ENCODE results near the gene SUMO4. TPM values are rescaled to one million over a fixed set of nuclear protein-coding genes. Genes with fewer than 3 reads are reported as not detected.

SUMO4 gene
- total RNA-seq, 1 donor from 2014 or later: 1.6 TPM

- Histone ChIP-seq H3K36me3 (ENCODE audit: insufficient read depth, low read length) (no peaks in the 10 kb centered on the region), H3K79me2 (ENCODE audit: insufficient read depth, low read length) (no peaks in the 10 kb centered on the region), H3K4me3 (ENCODE audit: insufficient read depth, low read depth, low read length) (no peak overlapping the region), H3K27ac (ENCODE audit: low read depth, low read length) (no peak overlapping the region), H4K20me1 (ENCODE audit: insufficient read depth, low read length) (no peaks in the 10 kb centered on the region), H3K27me3 (ENCODE audit: insufficient read depth, low read length) (no peaks in the 10 kb centered on the region), H3K4me1 (ENCODE audit: insufficient read depth, low read length) (peaks cover 6% of the 10 kb centered on the region), H3K4me2 (ENCODE audit: low read length) (no peak overlapping the region), H2AFZ (ENCODE audit: low read depth, low read length) (no peak overlapping the region), H3K9ac (ENCODE audit: low read length) (no peak overlapping the region), H3K9me3 (ENCODE audit: insufficient read depth, low read depth, low read length) (no peaks in the 10 kb centered on the region)
- Mint-ChIP-seq H3K9me3 (ENCODE audit: unreplicated experiment) (no peaks in the 10 kb centered on the region), H3K27me3 (ENCODE audit: low read depth, unreplicated experiment) (peaks cover 7% of the 10 kb centered on the region), H3K4me1 (ENCODE audit: low read depth, unreplicated experiment) (peaks cover 11% of the 10 kb centered on the region), H3K36me3 (ENCODE audit: low read depth, unreplicated experiment) (peaks cover 2% of the 10 kb centered on the region), H3K27ac (ENCODE audit: unreplicated experiment) (no peak overlapping the region), H3K4me3 (ENCODE audit: unreplicated experiment) (no peak overlapping the region)
- no peak for TF ChIP-seq EZH2 (IDR thresholded peaks at IDR 0.05; ENCODE audit: insufficient read depth, low read length)
- no peak for TF ChIP-seq CTCF (IDR thresholded peaks at IDR 0.05; ENCODE audit: insufficient read depth, low read depth, low read length)
- FAIRE-seq: no peak
- no peak for DNase-seq (ENCODE audit: low read depth)
Measured at GRCh38 chr6:149435919-149436586, 36.0 kb downstream of the SUMO4 start.

GRCh38 chr6:149436647-149437046, 36.6 kb downstream of the SUMO4 start:
- H2AFZ ChIP-seq (ENCODE audit: low read depth, low read length): no peak overlapping the region
- peaks cover 2% of the 10 kb centered on the region for H3K36me3 Mint-ChIP-seq (ENCODE audit: low read depth, unreplicated experiment)
- no peaks in the 10 kb centered on the region for H4K20me1 ChIP-seq (ENCODE audit: insufficient read depth, low read length)
- H3K27me3 Mint-ChIP-seq (ENCODE audit: low read depth, unreplicated experiment): peaks cover 9% of the 10 kb centered on the region
- no peaks in the 10 kb centered on the region for H3K27me3 ChIP-seq (ENCODE audit: insufficient read depth, low read length)
- H3K9me3 Mint-ChIP-seq (ENCODE audit: unreplicated experiment): peaks cover 2% of the 10 kb centered on the region
- FAIRE-seq (no peak), DNase-seq (ENCODE audit: low read depth) (no peak)
- H3K27ac ChIP-seq (ENCODE audit: low read depth, low read length): no peak overlapping the region
- no peaks in the 10 kb centered on the region for H3K36me3 ChIP-seq (ENCODE audit: insufficient read depth, low read length)
- no peak overlapping the region for H3K9ac ChIP-seq (ENCODE audit: low read length)
- peaks cover 16% of the 10 kb centered on the region for H3K4me1 Mint-ChIP-seq (ENCODE audit: low read depth, unreplicated experiment)
- no peak overlapping the region for H3K4me3 ChIP-seq (ENCODE audit: insufficient read depth, low read depth, low read length)
- TF ChIP-seq CTCF (IDR thresholded peaks at IDR 0.05; ENCODE audit: insufficient read depth, low read depth, low read length) (no peak), EZH2 (IDR thresholded peaks at IDR 0.05; ENCODE audit: insufficient read depth, low read length) (no peak)
- H3K9me3 ChIP-seq (ENCODE audit: insufficient read depth, low read depth, low read length): no peaks in the 10 kb centered on the region
- H3K4me2 ChIP-seq (ENCODE audit: low read length): no peak overlapping the region
- H3K4me3 Mint-ChIP-seq (ENCODE audit: unreplicated experiment): no peak overlapping the region
- no peaks in the 10 kb centered on the region for H3K79me2 ChIP-seq (ENCODE audit: insufficient read depth, low read length)
- peaks cover 6% of the 10 kb centered on the region for H3K4me1 ChIP-seq (ENCODE audit: insufficient read depth, low read length)
- no peak overlapping the region for H3K27ac Mint-ChIP-seq (ENCODE audit: unreplicated experiment)

- no peak for DNase-seq (ENCODE audit: low read depth)
- Mint-ChIP-seq H3K27ac (ENCODE audit: unreplicated experiment) (no peak overlapping the region), H3K27me3 (ENCODE audit: low read depth, unreplicated experiment) (peaks cover 9% of the 10 kb centered on the region), H3K36me3 (ENCODE audit: low read depth, unreplicated experiment) (peaks cover 2% of the 10 kb centered on the region), H3K9me3 (ENCODE audit: unreplicated experiment) (peaks cover 2% of the 10 kb centered on the region), H3K4me1 (ENCODE audit: low read depth, unreplicated experiment) (peaks cover 14% of the 10 kb centered on the region), H3K4me3 (ENCODE audit: unreplicated experiment) (no peak overlapping the region)
- FAIRE-seq: no peak
- Histone ChIP-seq H3K36me3 (ENCODE audit: insufficient read depth, low read length) (no peaks in the 10 kb centered on the region), H3K79me2 (ENCODE audit: insufficient read depth, low read length) (no peaks in the 10 kb centered on the region), H3K9me3 (ENCODE audit: insufficient read depth, low read depth, low read length) (no peaks in the 10 kb centered on the region), H3K27ac (ENCODE audit: low read depth, low read length) (no peak overlapping the region), H3K4me2 (ENCODE audit: low read length) (no peak overlapping the region), H2AFZ (ENCODE audit: low read depth, low read length) (no peak overlapping the region), H3K4me3 (ENCODE audit: insufficient read depth, low read depth, low read length) (no peak overlapping the region), H3K4me1 (ENCODE audit: insufficient read depth, low read length) (peaks cover 1% of the 10 kb centered on the region), H4K20me1 (ENCODE audit: insufficient read depth, low read length) (no peaks in the 10 kb centered on the region), H3K9ac (ENCODE audit: low read length) (no peak overlapping the region), H3K27me3 (ENCODE audit: insufficient read depth, low read length) (no peaks in the 10 kb centered on the region)
- TF ChIP-seq EZH2 (IDR thresholded peaks at IDR 0.05; ENCODE audit: insufficient read depth, low read length) (no peak), CTCF (IDR thresholded peaks at IDR 0.05; ENCODE audit: insufficient read depth, low read depth, low read length) (no peak)
Measured at GRCh38 chr6:149437212-149437611, 37.1 kb downstream of the SUMO4 start.

All from astrocyte (in vitro differentiated cells and primary cell).